Endothelial cell of umbilical vein (primary cell): ENCODE results near the gene SLC22A3. TPM values are rescaled to one million over a fixed set of nuclear protein-coding genes. Genes with fewer than 3 reads are reported as not detected.
"Not testable (repeated sequence)": the region's sequence is repeated elsewhere in the genome, so short reads cannot be mapped to it uniquely, and the experiment has no call there.

Experiments used
- BruUV-seq: library from RNA; stranded (reverse); fragments of 400-500 nt; replicated peaks from 2 replicates; lab custom pipeline; 2021; lab: Mats Ljungman, UMichigan
- CTCF ChIA-PET: fragments of 300-600, 350-600 bp; sonication (Branson Sonifier 250); formaldehyde crosslinking; loops from one replicate; lab custom pipeline; 2021; ENCODE audit warnings: antibody characterized with exemption, inconsistent platforms; lab: Charles Lee
- POLR2A ChIA-PET: fragments of 300-600, 350-600 bp; sonication (Branson Sonifier 250); formaldehyde crosslinking; loops from one replicate; lab custom pipeline; 2021; ENCODE audit warnings: antibody characterized with exemption, inconsistent platforms; lab: Charles Lee
- DNase-seq: peaks from one replicate; pipeline ENCODE4 v3.0.0-alpha.2; 2011; ENCODE audit warnings: low read depth, low spot score
- FAIRE-seq: peaks from 2 replicates; lab custom pipeline; 2011; peaks lifted over from hg19 to GRCh38; lab: Jason Lieb, UNC
- H2AFZ ChIP-seq: 2 replicates; pipeline ENCODE4 v1.6.0; 2012; ENCODE audit warnings: low read depth, low read length, control low read depth, inconsistent platforms
- H3K27ac ChIP-seq: 2 replicates; pipeline ENCODE4 v1.5.1; 2011; ENCODE audit warnings: low read depth, mild to moderate bottlenecking, control low read depth, low read length, moderate library complexity; ENCODE audit not compliant: insufficient read depth
- H3K27me3 ChIP-seq, 2 experiments: 2 replicates each; pipeline versions ENCODE4 v1.6.0 to v1.6.1; 2011; ENCODE audit warnings: low read length in 2 of 2, mixed read lengths in 1 of 2; ENCODE audit not compliant: control insufficient read depth in 2 of 2, insufficient read depth in 2 of 2
- H3K36me3 ChIP-seq, 2 experiments: 2 replicates in 1 of 2; 3 replicates in 1 of 2; pipeline ENCODE4 v1.5.1; 2011; ENCODE audit warnings: low read length in 2 of 2, mild to moderate bottlenecking in 1 of 2, moderate library complexity in 1 of 2; ENCODE audit not compliant: control insufficient read depth in 2 of 2, insufficient read depth in 2 of 2; ENCODE audit errors: extremely low read depth in 1 of 2
- H3K4me1 ChIP-seq: 3 replicates; pipeline ENCODE4 v1.5.1; 2011; ENCODE audit warnings: mild to moderate bottlenecking, low read length; ENCODE audit not compliant: control insufficient read depth, insufficient read depth; ENCODE audit errors: extremely low read depth
- H3K4me2 ChIP-seq: 2 replicates; pipeline ENCODE4 v1.6.1; 2011; ENCODE audit warnings: low read length, control low read depth, mixed read lengths; ENCODE audit not compliant: insufficient read depth
- H3K4me3 ChIP-seq, 3 experiments: fragments of 200-600 bp in 1 of 3; sonication (generic), shearing (Covaris generic) in 1 of 3; replicated peaks in 1 of 3; 2 replicates each; pipeline ENCODE4 v1.5.1; 2011 to 2016; ENCODE audit warnings: control low read depth in 3 of 3, low read length in 3 of 3, mild to moderate bottlenecking in 2 of 3, inconsistent platforms in 1 of 3, low read depth in 1 of 3, moderate library complexity in 1 of 3; ENCODE audit not compliant: insufficient read depth in 1 of 3
- H3K79me2 ChIP-seq: 2 replicates; pipeline ENCODE4 v1.6.0; 2012; ENCODE audit warnings: low read length, inconsistent platforms; ENCODE audit not compliant: control insufficient read depth, insufficient read depth
- H3K9ac ChIP-seq: replicated peaks from 2 replicates; pipeline ENCODE3; 2011; ENCODE audit warnings: low read length, control low read depth; ENCODE audit not compliant: insufficient read depth; ENCODE audit errors: extremely low read depth
- H3K9me1 ChIP-seq: replicated peaks from 3 replicates; pipeline ENCODE4 v1.6.0; 2011; ENCODE audit warnings: mild to moderate bottlenecking, low read length; ENCODE audit not compliant: control insufficient read depth, insufficient read depth; ENCODE audit errors: extremely low read depth
- H3K9me3 ChIP-seq: replicated peaks from 2 replicates; pipeline ENCODE4 v1.5.1; 2012; ENCODE audit warnings: low read length, inconsistent platforms; ENCODE audit not compliant: control insufficient read depth, insufficient read depth
- H4K20me1 ChIP-seq: replicated peaks from 2 replicates; pipeline ENCODE3; 2011; ENCODE audit warnings: mild to moderate bottlenecking, low read length; ENCODE audit not compliant: control insufficient read depth, insufficient read depth; ENCODE audit errors: extremely low read depth
- CTCF ChIP-seq, 2 donors: IDR thresholded peaks; 1 replicate in 1 of 2; 2 replicates in 1 of 2; pipeline ENCODE4 v1.5.1; 2011; ENCODE audit warnings: low read length in 2 of 2, mild to moderate bottlenecking in 2 of 2, moderate library complexity in 2 of 2, control low read depth in 1 of 2, inconsistent platforms in 1 of 2, low read depth in 1 of 2; ENCODE audit not compliant: insufficient read depth in 1 of 2; ENCODE audit errors: extremely low read depth in 1 of 2
- EZH2 ChIP-seq: IDR thresholded peaks from 2 replicates; pipeline ENCODE4 v1.6.1; 2012; ENCODE audit warnings: borderline replicate concordance, low read depth, mild to moderate bottlenecking, moderate library complexity, low read length, inconsistent platforms; ENCODE audit not compliant: severe bottlenecking
- FOS ChIP-seq: IDR thresholded peaks from 2 replicates; pipeline ENCODE4 v1.6.1; 2011; ENCODE audit warnings: mild to moderate bottlenecking, low read length, moderate library complexity, borderline replicate concordance; ENCODE audit not compliant: insufficient read depth
- GATA2 ChIP-seq: IDR thresholded peaks from 2 replicates; pipeline ENCODE4 v1.7.0; 2011; ENCODE audit warnings: low read depth, mild to moderate bottlenecking, moderate library complexity, mixed read lengths, low read length; ENCODE audit not compliant: insufficient read length, insufficient read depth
- JUN ChIP-seq: IDR thresholded peaks from 2 replicates; pipeline ENCODE4 v1.6.1; 2011; ENCODE audit warnings: borderline replicate concordance, low read depth; ENCODE audit not compliant: insufficient read length, insufficient read depth
- MYC ChIP-seq: IDR thresholded peaks from one replicate; pipeline ENCODE4 v1.6.1; 2011; ENCODE audit warnings: mild to moderate bottlenecking, low read depth, low read length
- POLR2AphosphoS5 ChIP-seq: IDR thresholded peaks from 2 replicates; pipeline ENCODE4 v1.6.1; 2012; ENCODE audit warnings: low read depth, mild to moderate bottlenecking, control low read depth, low read length, moderate library complexity; ENCODE audit not compliant: insufficient read depth
- dilution Hi-C: fragments of 300-500 bp; cut with MboI; formaldehyde crosslinking; loops from one replicate; pipeline ENCODE4 v1.15.0; 2019; ENCODE audit warnings: low sequenced_read_pairs; ENCODE audit not compliant: extremely low pct_ligation_motif_present
- intact Hi-C: fragments of 100-400 bp; cut with micrococcal nuclease; formaldehyde crosslinking; loops from one replicate; pipeline ENCODE4 v1.10.0; 2022
- polyA plus RNA-seq, 4 experiments: library from polyadenylated mRNA; depleted of rRNA in 3 of 4; stranded (reverse) in 3 of 4; unstranded in 1 of 4; fragments of >200 nt; gene quantifications; 2 replicates each; pipeline versions ENCODE4 v1.2.1 to v1.2.3, GENCODE V29; 2011 to 2012; ENCODE audit warnings: missing spikeins in 1 of 4
- total RNA-seq: library from RNA; stranded (reverse); gene quantifications from 2 replicates; pipeline ENCODE4 v1.2.3, GENCODE V29; 2021
- TF ChIP-seq, protein P1 (sequence below): IDR thresholded peaks from 2 replicates; pipeline ENCODE4 v1.6.1; 2011; ENCODE audit not compliant: insufficient read depth, insufficient read length

SLC22A3 gene
- total and polyA plus RNA-seq, 2 donors (not counting 3 experiments of a cell fraction or from before 2014, with no cell fraction given) = not detected

GRCh38 chr6:160301339-160301738, 46.8 kb upstream of the SLC22A3 start:
- Histone ChIP-seq H3K4me2 (no peak overlapping the region), H3K4me3 (no peak overlapping the region), H3K9me1 (no peaks in the 10 kb centered on the region), H3K27me3 (no peaks in the 10 kb centered on the region), H3K4me1 (no peaks in the 10 kb centered on the region), H3K9ac (no peak overlapping the region), H3K9me3 (no peaks in the 10 kb centered on the region), H3K36me3 (no peaks in the 10 kb centered on the region), H3K27ac (no peak overlapping the region), H2AFZ (no peak overlapping the region), H4K20me1 (no peaks in the 10 kb centered on the region), H3K79me2 (no peaks in the 10 kb centered on the region)
- TF ChIP-seq GATA2 (no peak), EZH2 (no peak), FOS (no peak), POLR2AphosphoS5 (no peak), MYC (no peak), CTCF (IDR thresholded peaks at IDR 0.05; ENCODE audit: extremely low read depth in 1 of 2, insufficient read depth in 1 of 2, low read depth in 1 of 2, low read length in 2 of 2) (no peak), JUN (no peak)
- TF ChIP-seq, protein P1, sequence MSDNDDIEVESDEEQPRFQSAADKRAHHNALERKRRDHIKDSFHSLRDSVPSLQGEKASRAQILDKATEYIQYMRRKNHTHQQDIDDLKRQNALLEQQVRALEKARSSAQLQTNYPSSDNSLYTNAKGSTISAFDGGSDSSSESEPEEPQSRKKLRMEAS = no peak
- ChIA-PET POLR2A (no interaction called here), CTCF (no interaction called here)
- DNase-seq = no peak
- intact Hi-C loops = no loop called here
- no peak for FAIRE-seq
- dilution Hi-C loops = no loop called here
- no TSS peak for BruUV-seq

DNA sequence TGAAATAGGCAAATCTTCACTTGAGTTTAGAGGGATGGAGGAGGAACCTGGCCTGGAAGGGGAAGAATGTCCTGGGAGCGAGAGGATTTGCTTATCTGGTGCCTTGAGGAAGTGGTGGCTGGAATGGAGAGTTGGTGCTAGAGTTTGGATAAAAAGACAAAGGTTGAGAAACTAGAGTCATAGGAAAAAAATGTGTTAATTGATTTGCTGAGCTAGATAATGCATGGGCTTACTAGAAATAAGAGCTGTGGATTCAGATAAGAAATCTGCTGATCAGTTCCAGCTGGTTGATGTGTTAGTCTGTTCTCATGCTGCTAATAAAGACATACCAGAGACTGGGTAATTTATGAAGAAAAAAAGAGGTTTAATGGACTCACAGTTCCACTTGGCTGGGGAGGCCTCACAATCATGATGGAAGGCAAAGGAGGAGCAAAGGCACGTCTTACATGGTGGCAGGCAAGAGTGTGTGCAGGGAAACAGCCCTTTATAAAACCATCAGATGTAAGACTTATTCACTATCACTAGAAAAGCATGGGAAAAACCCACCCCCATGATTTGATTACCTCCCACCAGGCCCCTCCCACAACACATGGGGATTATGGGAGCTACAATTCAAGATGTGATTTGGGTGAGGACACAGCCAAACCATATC, 45.6 kb upstream of the SLC22A3 start:
- H4K20me1 ChIP-seq, H3K27me3 ChIP-seq, H2AFZ ChIP-seq, H3K9me3 ChIP-seq, H3K27ac ChIP-seq, CTCF ChIA-PET, BruUV-seq, FAIRE-seq, H3K4me3 ChIP-seq, H3K79me2 ChIP-seq, H3K36me3 ChIP-seq, H3K4me1 ChIP-seq, intact Hi-C loops, H3K4me2 ChIP-seq, DNase-seq, H3K9me1 ChIP-seq, H3K9ac ChIP-seq, dilution Hi-C loops, POLR2A ChIA-PET: not testable (repeated sequence)
